OCI-LY7 (cell line): ENCODE results near the gene SLC41A3. TPM values are rescaled to one million over a fixed set of nuclear protein-coding genes. Genes with fewer than 3 reads are reported as not detected.

Experiments
- BruUV-seq: library from RNA; stranded (reverse); fragments of 400-500 nt; replicated peaks from 2 replicates; lab custom pipeline; 2021; lab: Mats Ljungman, UMichigan
- CTCF ChIA-PET: fragments of 300-600 bp; sonication (Branson Sonifier 250); formaldehyde crosslinking; loops from one replicate; lab custom pipeline; 2022; ENCODE audit warnings: antibody characterized with exemption; ENCODE audit not compliant: unreplicated experiment; lab: Charles Lee
- POLR2A ChIA-PET: fragments of 300-600 bp; sonication (Branson Sonifier 250); formaldehyde crosslinking; loops from one replicate; lab custom pipeline; 2022; ENCODE audit warnings: antibody characterized with exemption; lab: Charles Lee
- DNase-seq: peaks from one replicate; pipeline ENCODE4 v3.0.0-alpha.2; 2015; ENCODE audit warnings: low spot score
- H2AFZ ChIP-seq: fragments of 200-600 bp; sonication (generic), shearing (Covaris generic); 2 replicates; pipeline ENCODE4 v1.6.1; 2014; ENCODE audit warnings: mild to moderate bottlenecking, antibody characterized with exemption, low read length, moderate library complexity
- H3K27ac ChIP-seq: fragments of 200-600 bp; sonication (generic); 2 replicates; pipeline ENCODE4 v1.5.1; 2014; ENCODE audit warnings: mixed run types, low read depth, mild to moderate bottlenecking, moderate library complexity, low read length, inconsistent platforms; ENCODE audit not compliant: poor library complexity, severe bottlenecking
- H3K36me3 ChIP-seq: fragments of 200-600 bp; sonication (generic); 2 replicates; pipeline ENCODE4 v1.6.1; 2014; ENCODE audit warnings: mild to moderate bottlenecking, antibody characterized with exemption, low read length, moderate library complexity, mixed read lengths; ENCODE audit not compliant: insufficient read depth
- H3K4me1 ChIP-seq: fragments of 200-600 bp; sonication (generic); 2 replicates; pipeline ENCODE4 v1.5.1; 2014; ENCODE audit warnings: mild to moderate bottlenecking, low read length; ENCODE audit not compliant: insufficient read depth, poor library complexity, severe bottlenecking
- H3K4me2 ChIP-seq: fragments of 200-600 bp; sonication (generic); 2 replicates; pipeline ENCODE4 v1.6.1; 2014; ENCODE audit warnings: mild to moderate bottlenecking, low read length
- H3K4me3 ChIP-seq: fragments of 200-600 bp; sonication (generic); 2 replicates; pipeline ENCODE4 v1.5.1; 2014; ENCODE audit warnings: mild to moderate bottlenecking, low read depth, low read length; ENCODE audit not compliant: poor library complexity, severe bottlenecking
- H3K79me2 ChIP-seq: fragments of 200-600 bp; sonication (generic); 2 replicates; pipeline ENCODE4 v1.6.1; 2016; ENCODE audit warnings: low read depth, mild to moderate bottlenecking, low read length, moderate library complexity, mixed read lengths; ENCODE audit not compliant: insufficient read depth
- H3K9me2 ChIP-seq: fragments of 200-600 bp; sonication (generic); 2 replicates; pipeline ENCODE4 v1.6.1; 2016; ENCODE audit warnings: mild to moderate bottlenecking, low read length, mixed read lengths; ENCODE audit not compliant: insufficient read depth
- H3K9me3 ChIP-seq: fragments of 200-600 bp; sonication (generic); 2 replicates; pipeline ENCODE4 v1.6.1; 2014; ENCODE audit warnings: mild to moderate bottlenecking, mixed run types, low read length, mixed read lengths
- H4K20me1 ChIP-seq: fragments of 200-600 bp; sonication (generic); 2 replicates; pipeline ENCODE4 v1.6.1; 2014; ENCODE audit warnings: mild to moderate bottlenecking, antibody characterized with exemption, low read length, moderate library complexity, mixed read lengths; ENCODE audit not compliant: insufficient read depth
- EZH2phosphoT487 ChIP-seq: fragments of 200-600 bp; sonication (generic); IDR thresholded peaks from 2 replicates; pipeline ENCODE4 v1.6.1; 2018; ENCODE audit warnings: low read depth, borderline replicate concordance, mild to moderate bottlenecking, mixed run types, antibody characterized with exemption, low read length, moderate library complexity, mixed read lengths
- intact Hi-C: fragments of 100-400 bp; cut with micrococcal nuclease; formaldehyde crosslinking; loops from one replicate; pipeline ENCODE4 v1.10.0; 2022; ENCODE audit not compliant: unreplicated experiment
- total RNA-seq, 2 experiments: library from RNA; depleted of rRNA in 1 of 2; stranded (reverse); fragments of >200 nt in 1 of 2; shearing (Covaris generic) in 1 of 2; gene quantifications; 2 replicates each; pipeline ENCODE4 v1.2.3, GENCODE V29; 2014 to 2022
- TF ChIP-seq, protein P1 (sequence below): fragments of 200-600 bp; sonication (generic); conservative IDR thresholded peaks from 2 replicates; pipeline ENCODE4 v1.5.1; 2014; ENCODE audit warnings: mild to moderate bottlenecking, antibody characterized with exemption, low read length, moderate library complexity, mixed read lengths

The SLC41A3 gene
- total RNA-seq, 2 experiments from 2014 or later = 31.9 to 35.9 TPM

DNA sequence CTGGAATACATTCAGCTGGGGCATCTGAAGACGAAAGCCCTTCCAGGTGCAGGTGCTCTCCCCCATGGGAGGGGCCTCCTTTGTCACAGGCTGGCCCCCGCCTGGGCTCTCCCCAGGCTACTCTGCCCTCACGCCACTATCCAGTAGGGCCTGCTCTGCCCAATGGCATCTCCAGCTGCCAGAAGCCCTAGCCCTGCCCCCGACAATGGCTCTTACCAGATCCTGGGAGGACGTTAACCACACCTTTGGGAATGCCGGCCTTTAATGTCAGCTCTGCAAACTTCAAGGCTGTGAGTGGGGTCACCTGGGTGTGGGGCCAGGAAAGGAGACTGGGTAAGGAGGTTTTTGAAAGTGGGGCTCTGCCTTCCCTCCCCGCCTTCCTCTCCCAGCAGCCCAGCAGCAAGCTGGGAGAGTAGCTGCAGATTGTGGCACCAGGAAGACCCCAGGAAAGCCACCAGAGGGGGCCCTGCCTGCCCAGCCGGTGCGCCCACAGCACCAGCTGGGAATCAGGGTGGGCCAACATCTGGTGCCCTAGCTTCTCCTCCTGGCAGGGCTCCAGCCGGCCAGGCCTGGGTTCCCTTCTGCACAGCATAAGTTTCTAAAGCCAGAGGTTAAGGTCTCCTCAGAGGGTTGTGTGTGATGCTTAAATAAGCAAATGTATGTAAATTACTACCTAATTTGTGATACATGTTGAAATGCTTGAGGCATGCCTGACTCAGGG, 40.4 kb upstream of the SLC41A3 start:
- intact Hi-C loops = no loop called here
- no peaks in the 10 kb centered on the region for H3K4me1 ChIP-seq
- no peaks in the 10 kb centered on the region for H4K20me1 ChIP-seq
- H3K27ac ChIP-seq = no peak overlapping the region
- H3K4me3 ChIP-seq = no peak overlapping the region
- H3K79me2 ChIP-seq = no peaks in the 10 kb centered on the region
- H3K9me3 ChIP-seq = no peaks in the 10 kb centered on the region
- H2AFZ ChIP-seq = no peak overlapping the region
- ChIA-PET POLR2A (no interaction called here), CTCF (no interaction called here)
- DNase-seq = no peak
- H3K36me3 ChIP-seq = no peaks in the 10 kb centered on the region
- TF ChIP-seq EZH2phosphoT487 = no peak
- TF ChIP-seq, protein P1, sequence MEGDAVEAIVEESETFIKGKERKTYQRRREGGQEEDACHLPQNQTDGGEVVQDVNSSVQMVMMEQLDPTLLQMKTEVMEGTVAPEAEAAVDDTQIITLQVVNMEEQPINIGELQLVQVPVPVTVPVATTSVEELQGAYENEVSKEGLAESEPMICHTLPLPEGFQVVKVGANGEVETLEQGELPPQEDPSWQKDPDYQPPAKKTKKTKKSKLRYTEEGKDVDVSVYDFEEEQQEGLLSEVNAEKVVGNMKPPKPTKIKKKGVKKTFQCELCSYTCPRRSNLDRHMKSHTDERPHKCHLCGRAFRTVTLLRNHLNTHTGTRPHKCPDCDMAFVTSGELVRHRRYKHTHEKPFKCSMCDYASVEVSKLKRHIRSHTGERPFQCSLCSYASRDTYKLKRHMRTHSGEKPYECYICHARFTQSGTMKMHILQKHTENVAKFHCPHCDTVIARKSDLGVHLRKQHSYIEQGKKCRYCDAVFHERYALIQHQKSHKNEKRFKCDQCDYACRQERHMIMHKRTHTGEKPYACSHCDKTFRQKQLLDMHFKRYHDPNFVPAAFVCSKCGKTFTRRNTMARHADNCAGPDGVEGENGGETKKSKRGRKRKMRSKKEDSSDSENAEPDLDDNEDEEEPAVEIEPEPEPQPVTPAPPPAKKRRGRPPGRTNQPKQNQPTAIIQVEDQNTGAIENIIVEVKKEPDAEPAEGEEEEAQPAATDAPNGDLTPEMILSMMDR = no peak
- BruUV-seq = no TSS peak
- H3K4me2 ChIP-seq = no peak overlapping the region
- H3K9me2 ChIP-seq = no peaks in the 10 kb centered on the region

DNA sequence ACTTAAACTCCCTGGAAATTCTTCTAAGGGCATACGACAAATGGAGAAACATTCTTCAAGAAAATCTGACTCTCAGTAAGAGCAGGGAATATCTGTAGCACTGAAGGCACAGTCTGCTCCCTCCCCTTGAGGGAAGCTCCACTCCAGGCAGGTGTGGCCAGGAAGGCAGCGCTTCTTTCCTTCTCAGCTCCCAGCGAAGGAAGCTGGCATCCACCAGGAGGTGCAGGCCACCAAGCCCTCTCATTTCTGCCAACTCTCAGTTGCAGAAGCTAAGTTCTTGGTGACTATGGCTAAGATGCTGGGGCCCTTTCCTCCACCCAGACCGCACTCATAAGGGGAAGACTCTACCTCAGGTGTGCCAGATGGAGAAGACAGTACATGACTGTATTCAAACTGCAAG, 37.7 kb upstream of the SLC41A3 start:
- Histone ChIP-seq H3K79me2 (no peaks in the 10 kb centered on the region), H4K20me1 (no peaks in the 10 kb centered on the region), H3K4me2 (no peak overlapping the region), H3K4me3 (no peak overlapping the region), H3K9me3 (no peaks in the 10 kb centered on the region), H3K36me3 (no peaks in the 10 kb centered on the region), H3K27ac (no peak overlapping the region), H2AFZ (no peak overlapping the region), H3K4me1 (no peaks in the 10 kb centered on the region), H3K9me2 (no peaks in the 10 kb centered on the region)
- DNase-seq = no peak
- intact Hi-C loops = no loop called here
- no peak for TF ChIP-seq EZH2phosphoT487
- TF ChIP-seq, protein P1 = no peak
- BruUV-seq = no TSS peak
- POLR2A ChIA-PET = no interaction called here
- CTCF ChIA-PET = no interaction called here

DNA sequence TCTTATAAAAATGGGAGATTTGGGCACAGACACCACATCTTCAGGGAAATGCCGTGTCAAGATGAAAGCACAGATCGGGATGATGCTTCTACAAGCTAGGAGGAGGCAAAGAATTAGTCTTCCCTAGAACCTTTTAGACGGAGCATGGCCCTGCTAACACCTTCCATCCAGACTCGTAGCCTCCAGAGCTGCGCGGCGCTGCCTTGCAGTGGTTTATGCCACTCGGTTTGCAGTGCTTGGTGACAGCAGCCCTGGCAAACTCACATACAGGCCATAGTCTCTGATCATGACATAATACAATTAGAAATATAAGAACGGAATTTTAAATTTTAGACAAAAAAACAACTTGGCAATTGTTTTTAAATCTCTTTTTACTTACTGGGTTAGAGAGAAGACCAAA, 37.1 kb upstream of the SLC41A3 start:
- no TSS peak for BruUV-seq
- no peaks in the 10 kb centered on the region for H3K9me3 ChIP-seq
- no peak overlapping the region for H3K4me2 ChIP-seq
- TF ChIP-seq, protein P1 = no peak
- TF ChIP-seq EZH2phosphoT487 = no peak
- no peaks in the 10 kb centered on the region for H4K20me1 ChIP-seq
- no peaks in the 10 kb centered on the region for H3K9me2 ChIP-seq
- H2AFZ ChIP-seq = no peak overlapping the region
- DNase-seq = no peak
- intact Hi-C loops = no loop called here
- ChIA-PET POLR2A (no interaction called here), CTCF (no interaction called here)
- H3K4me1 ChIP-seq = no peaks in the 10 kb centered on the region
- no peaks in the 10 kb centered on the region for H3K79me2 ChIP-seq
- H3K4me3 ChIP-seq = no peak overlapping the region
- H3K27ac ChIP-seq = no peak overlapping the region
- H3K36me3 ChIP-seq = no peaks in the 10 kb centered on the region
